GM10847 (cell line): ENCODE results near the gene PTPRN2.

Experiments used
- POLR2A ChIP-seq: IDR thresholded peaks from 2 replicates; pipeline ENCODE4 v1.6.1; 2011; ENCODE audit not compliant: insufficient read length; ENCODE audit errors: extremely low read depth

The PTPRN2 gene

GRCh38 chr7:158396982-158397862 is 190.4 kb downstream of the PTPRN2 start:
- no peak for TF ChIP-seq POLR2A

- no peak for TF ChIP-seq POLR2A
Measured at GRCh38 chr7:158396301-158396905, 191.2 kb downstream of the PTPRN2 start.

DNA sequence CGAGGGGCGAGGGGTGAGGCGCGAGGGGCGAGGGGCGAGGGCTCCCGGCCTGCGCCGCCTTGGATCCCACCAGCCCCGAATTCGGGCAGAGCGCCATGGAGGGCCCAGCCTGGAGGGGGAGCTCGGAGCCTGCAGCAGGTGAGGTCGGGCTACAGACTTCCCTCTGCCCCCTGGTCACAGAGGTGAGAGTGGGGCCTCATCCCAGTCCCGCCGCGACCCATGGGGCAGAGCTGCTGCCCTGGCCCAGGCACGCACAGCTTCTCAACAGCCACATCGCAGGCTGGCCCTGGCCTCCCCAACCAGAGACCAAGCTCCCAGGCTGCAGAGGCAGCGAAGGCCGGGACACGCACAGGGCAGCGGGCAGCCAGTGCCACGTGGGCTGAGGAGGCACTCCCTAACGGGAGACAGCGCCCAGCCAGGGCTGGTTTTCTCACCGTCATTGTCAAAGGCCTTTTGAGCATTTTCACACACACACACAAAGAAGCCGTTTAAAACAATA is 191.8 kb downstream of the PTPRN2 start:
- TF ChIP-seq POLR2A: no peak

DNA sequence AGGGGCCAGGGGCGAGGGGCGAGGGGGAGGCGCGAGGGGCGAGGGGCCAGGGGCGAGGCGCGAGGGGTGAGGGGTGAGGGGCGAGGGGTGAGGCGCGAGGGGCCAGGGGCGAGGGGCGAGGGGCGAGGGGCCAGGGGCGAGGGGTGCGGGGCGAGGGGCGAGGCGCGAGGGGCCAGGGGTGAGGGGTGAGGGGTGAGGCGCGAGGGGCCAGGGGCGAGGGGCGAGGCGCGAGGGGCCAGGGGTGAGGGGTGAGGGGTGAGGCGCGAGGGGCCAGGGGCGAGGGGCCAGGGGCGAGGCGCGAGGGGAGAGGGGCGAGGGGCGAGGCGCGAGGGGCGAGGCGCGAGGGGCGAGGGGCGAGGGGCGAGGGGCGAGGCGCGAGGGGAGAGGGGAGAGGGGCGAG is 192.3 kb downstream of the PTPRN2 start:
- TF ChIP-seq POLR2A: no peak

- TF ChIP-seq POLR2A: no peak
Measured at GRCh38 chr7:158394936-158395335, 192.7 kb downstream of the PTPRN2 start.

- TF ChIP-seq POLR2A: no peak
Measured at GRCh38 chr7:158393926-158394625, 193.5 kb downstream of the PTPRN2 start.

GRCh38 chr7:158392251-158392650 is 195.4 kb downstream of the PTPRN2 start:
- TF ChIP-seq POLR2A: no peak

DNA sequence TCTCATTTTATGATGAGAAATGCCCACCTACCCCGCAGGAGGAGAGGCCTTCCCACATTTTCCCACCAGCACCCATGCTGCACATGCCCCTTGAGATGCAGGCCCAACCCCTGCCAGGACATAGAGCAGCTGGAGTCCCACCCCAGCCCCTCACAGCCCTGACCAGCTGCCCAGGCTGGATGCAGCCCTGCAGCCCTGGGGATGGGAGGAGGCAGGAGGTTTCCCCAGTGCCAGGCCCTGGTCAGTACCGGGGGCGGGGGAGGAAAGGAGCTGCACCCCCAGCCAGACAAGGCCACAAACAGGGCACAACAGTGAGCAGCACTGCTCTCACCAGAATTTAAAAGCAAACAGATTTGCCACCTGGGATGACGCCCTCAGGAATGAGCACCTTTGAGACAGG is 196.1 kb downstream of the PTPRN2 start:
- no peak for TF ChIP-seq POLR2A

- no peak for TF ChIP-seq POLR2A
Measured at GRCh38 chr7:158391141-158391540, 196.5 kb downstream of the PTPRN2 start.

DNA sequence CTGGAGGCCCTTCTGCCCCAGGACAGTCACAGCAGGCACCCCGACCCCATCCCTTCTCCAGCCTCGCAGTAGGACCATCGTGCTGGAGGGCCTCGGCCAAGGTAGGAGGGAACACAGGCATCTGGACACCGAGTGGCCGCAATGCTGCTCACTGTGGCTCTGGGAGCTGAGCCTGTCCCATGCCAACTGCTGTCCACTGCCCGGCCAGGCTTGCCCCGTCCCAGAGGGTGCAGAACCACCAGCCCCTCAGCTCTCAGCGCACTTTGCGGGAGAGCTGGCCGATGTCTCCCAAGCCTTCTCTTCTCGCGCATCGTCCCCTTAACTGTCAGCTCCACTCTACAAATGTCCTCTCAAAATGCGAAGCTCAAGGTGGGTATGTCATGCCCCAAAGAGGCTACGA is 197.2 kb downstream of the PTPRN2 start:
- TF ChIP-seq POLR2A: no peak

- no peak for TF ChIP-seq POLR2A
Measured at GRCh38 chr7:158389514-158390425, 197.9 kb downstream of the PTPRN2 start.

GRCh38 chr7:158388928-158389327 is 198.7 kb downstream of the PTPRN2 start:
- no peak for TF ChIP-seq POLR2A

DNA sequence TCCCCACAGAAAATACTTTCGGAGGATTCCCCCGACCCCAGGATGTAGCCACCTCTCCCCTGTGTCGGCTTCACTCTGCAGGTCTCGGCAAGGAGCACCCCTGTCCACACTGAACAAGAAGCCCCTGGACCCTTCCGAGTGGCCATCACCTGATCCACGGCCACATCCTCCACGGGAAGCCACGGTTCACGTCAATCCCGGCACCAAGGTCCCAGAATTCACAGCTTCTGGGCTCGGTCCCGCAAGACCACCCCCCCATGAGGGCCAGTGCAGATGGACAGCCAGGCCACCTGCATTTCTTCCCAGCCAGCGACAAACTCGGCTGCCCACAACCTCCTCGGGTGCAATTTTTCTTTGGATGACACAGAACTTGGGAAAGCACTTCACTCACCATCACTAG is 199.6 kb downstream of the PTPRN2 start:
- TF ChIP-seq POLR2A: no peak

- TF ChIP-seq POLR2A: no peak
Measured at GRCh38 chr7:158387546-158387891, 200.1 kb downstream of the PTPRN2 start.
